Glomerular visceral epithelial cell (primary cell): ENCODE measurements around the gene GNG2.

Experiments used
- DNase-seq: peaks from one replicate; pipeline ENCODE4 v3.0.0-alpha.2; 2016; ENCODE audit errors: extremely low spot score

Gene GNG2

DNA sequence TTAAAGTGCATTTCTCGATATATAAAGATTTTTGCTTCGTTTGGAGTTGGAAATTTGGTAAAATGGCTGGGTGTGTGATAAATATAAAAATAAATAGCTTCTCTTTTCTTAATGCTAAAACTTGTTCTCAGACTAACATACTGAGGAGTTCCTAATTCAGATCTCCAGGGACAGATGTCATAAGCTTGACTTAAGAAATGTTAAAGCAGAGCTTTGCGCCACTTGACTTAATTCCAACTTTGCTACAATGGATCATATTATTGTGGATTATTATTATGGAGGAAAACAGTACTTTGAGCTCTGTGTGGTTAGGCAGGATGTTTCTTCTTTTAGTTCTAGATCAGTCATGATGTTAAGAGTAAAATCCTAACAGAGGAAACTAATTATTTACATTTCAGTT lies 33.8 kb downstream of the GNG2 start:
- DNase-seq = no peak

DNA sequence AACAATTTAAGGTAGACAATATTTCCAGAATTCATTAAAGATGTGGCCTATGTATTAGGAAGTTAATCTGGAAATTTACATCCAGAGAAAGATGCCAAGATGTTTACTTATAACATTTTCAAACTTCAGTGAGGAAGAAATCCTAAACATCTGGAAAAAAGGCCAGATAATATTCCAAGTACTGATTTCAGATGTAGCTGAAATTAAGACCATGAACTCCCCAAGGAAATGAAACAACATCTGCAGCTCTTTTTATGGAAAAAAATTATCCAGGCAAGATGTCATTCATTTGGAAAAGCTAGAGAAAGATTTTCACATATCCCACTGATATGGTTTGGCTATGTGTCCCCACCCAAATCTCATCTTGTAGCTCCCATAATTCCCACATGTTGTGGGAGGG lies 35.0 kb downstream of the GNG2 start:
- no peak for DNase-seq

DNA sequence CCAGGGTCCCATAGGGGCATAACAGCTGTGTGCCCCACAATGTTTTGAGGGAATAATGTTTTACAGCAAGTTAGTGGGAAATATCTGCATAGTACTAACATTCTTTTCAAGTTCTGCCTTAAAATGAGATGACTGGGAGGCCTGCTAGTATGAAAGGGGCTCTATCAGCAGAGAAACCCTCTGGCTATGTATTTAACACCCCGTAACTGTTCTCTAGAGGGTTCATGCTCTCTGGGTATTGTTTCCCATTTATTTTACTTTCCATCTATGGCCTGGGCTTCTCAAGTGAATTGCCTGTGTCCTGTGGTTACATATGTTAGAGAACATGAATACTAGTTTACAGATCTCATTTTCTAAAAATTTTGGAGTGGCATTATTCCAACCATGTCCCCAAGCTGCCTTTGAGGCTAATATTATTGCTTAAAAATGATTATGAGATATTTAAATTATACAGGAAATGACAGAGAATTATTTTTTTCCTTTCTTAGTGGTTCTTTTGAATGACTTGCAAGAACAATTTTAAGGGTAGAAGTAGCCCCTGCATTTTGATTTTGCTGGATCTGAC lies 37.5 kb downstream of the GNG2 start:
- DNase-seq = no peak

DNA sequence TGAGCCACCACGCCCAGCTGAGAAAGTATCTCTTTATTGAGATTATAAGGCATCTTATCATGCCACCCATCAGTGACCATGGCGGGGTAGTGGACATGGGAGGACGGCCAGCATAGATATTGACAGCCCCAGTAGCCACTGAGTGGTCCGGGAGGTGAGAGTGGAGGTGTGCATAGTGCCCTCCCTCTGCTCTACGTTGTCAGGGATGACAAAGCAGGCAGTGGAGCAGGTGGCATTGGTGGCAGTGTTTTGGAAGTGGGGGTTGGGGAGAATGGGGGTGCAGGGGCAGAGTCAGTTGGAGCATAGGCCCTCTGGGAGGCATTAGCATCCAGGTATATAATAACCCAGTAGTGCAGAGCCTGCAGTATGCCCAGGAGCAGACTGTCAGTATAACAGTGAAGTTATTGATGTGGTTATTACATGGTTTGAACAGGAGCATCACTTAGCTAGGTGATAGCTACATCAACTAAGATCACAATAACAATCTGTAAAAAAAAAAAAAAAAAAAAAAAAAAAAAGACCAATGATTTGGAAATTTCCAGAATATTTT lies 41.1 kb downstream of the GNG2 start:
- DNase-seq = no peak

DNA sequence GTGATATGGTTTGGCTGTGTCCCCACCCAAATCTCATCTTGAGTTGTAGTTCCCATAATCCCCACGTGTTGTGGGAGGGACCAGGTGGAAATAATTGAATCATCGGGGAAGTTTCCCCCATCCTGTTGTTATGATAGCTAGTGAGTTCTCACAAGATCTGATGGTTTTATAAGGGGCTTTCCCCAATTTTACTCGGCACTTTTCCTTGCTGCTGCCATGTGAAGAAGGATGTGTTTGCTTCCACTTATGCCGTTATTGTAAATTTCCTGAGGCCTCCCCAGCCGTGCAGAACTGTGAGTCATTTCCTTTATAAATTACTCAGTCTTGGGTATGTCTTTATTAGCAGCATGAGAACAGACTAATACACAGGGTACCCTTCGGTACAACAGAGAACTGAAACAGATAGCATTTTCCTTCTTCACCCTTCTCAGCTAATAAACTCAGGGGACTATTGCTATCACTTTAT lies 45.3 kb downstream of the GNG2 start:
- DNase-seq = peak; percentile 84

DNA sequence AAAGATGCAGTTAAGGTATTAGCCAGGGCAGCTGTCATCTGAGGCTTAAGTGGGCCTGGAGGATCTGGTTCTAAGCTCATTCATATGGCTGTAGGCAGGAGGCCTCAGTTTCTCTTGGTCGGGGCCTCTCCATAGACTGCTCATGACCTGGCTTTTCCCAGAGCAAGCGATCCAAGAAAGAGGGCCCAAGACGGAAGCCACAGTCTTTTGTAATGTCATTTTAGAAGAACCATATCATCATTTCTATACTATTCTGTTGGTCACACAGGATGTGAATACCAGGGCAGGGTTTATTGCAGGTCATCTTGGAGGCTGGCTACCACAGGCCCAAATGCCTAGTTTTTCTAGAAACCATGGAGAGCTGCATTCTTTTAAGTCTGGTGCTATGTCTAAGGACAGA lies 47.7 kb downstream of the GNG2 start:
- DNase-seq = no peak

DNA sequence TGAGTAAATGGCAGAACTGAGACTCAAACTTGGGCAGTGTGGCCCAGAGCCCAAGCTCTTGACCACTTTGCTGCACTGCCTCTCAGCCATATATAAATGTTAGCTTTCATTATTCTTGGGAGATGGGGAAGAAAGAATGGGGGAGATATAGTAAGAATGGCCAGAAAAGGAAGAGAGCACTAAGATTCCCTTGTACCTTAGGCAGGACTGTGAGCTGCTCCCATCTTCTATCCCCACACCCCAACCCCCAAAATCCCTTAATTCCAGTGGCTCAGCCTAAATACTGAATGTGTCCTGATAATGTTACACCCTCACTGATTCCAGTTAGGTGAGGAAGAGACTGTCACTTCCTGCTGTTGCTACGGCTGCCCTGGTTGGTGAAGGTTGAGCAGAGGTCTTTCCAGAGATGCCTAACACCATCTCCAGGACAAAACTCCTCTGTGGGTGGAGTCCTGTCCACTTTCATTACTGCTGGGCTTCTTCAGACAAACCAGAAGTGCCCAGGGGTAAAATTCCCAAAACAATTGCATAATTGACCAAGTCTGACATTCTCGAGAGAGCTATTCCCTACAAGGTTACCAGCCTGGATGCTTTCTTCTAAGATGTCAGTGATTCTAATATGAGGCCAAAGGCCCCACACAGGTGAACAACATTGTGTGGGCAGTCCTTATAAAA lies 51.8 kb downstream of the GNG2 start:
- DNase-seq = no peak

DNA sequence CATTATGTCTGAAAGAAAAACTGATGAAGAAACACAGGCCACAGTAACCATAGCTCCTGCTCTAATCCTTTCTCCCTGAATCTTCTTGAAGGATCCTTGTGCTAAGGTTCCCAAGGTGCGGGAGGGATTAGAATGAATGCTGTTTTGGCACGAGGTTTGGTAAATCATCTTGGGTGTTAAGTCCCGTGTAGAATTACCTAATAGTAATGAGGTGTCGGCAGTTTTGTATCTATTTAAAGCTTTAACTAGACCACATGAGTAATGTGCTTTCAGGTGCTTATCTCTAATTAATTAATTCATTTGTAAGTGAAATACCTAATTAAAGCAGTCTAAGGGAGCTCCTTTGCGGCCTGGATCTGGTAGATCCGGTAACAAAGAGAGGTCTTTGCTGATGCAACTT lies 53.9 kb downstream of the GNG2 start:
- no peak for DNase-seq

GRCh38 chr14:51917193-51917592 lies 56.8 kb downstream of the GNG2 start:
- no peak for DNase-seq

DNA sequence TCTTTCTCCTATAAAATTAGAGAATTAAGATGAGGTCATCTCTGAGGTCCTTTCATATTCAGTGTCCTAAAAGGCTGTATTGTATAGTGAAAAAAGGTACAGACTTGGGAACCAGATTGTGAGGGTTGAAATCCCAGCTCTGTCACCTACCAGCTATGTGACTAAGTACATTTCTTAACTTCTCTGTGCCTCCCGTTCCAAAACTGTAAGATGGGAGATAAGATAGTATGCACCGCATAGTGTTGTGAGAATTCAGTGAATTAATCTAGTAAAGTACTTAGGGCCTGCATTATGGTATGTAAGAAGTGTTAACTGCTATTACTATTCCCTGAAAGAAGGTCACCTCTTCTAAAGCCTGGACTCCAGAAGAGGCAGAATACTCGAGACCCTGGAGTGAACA lies 60.6 kb downstream of the GNG2 start:
- no peak for DNase-seq

GRCh38 chr14:51922624-51923023 lies 62.2 kb downstream of the GNG2 start:
- DNase-seq = no peak

- no peak for DNase-seq
Measured at GRCh38 chr14:51924600-51924999, 64.2 kb downstream of the GNG2 start.

- DNase-seq = no peak
Measured at GRCh38 chr14:51925980-51926379, 65.6 kb downstream of the GNG2 start.

DNA sequence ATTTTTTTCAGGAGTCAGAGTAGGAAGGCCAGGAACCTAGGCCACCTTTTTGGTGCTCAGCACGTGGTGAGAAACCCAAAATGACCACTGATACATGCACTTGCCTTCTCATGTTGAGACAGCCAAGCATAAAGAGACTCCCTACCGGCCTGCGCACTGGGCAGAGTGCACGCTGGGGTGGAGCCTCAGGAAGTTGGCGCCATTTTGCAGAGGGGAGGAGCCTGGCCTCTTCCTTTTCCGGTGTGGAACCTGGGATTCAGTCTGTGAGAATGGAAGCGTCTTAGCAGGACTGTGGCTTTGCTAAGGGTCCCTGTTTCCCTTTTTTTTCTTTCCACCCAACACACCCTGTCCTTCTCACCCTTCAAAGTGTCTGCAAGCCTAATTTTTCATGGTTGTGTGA lies 66.0 kb downstream of the GNG2 start:
- no peak for DNase-seq

- DNase-seq = no peak
Measured at GRCh38 chr14:51928568-51928967, 68.2 kb downstream of the GNG2 start.

- no peak for DNase-seq
Measured at GRCh38 chr14:51929166-51929565, 68.8 kb downstream of the GNG2 start.

DNA sequence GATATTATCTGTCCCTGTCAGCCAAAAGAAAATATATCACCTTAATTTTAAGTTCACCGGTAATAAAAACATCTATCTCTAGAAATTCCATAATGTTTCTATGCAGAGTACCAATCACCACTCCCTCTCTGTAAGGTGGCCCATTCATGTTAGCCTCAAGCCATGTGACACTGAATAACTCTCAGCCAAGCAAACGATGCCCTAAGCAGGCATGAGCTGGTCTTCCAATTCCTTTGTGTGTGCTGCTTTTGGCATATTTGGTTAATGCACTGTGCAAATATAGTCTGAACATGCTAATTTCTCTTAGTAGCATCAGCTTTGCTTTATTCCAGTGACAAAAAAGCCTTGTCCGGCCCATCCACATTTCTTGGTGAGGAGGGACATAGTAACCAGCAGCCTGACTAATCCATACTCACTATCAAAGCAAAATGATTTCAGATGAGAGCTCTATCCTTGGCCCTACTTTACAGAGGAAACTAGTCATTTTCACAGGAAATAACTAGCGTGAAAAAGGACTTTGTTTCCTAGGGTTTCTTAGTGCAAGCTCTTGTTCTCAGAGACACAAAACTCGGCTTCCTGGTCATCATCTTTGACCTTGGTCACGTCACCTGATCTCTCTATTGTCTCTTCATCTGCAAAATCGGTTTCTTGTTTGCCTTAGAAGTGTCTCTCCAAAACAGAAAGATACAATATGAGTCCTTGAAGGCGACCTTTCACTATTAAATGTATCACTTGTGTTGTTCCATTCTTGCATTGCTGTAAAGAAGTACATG lies 69.7 kb downstream of the GNG2 start:
- no peak for DNase-seq

DNA sequence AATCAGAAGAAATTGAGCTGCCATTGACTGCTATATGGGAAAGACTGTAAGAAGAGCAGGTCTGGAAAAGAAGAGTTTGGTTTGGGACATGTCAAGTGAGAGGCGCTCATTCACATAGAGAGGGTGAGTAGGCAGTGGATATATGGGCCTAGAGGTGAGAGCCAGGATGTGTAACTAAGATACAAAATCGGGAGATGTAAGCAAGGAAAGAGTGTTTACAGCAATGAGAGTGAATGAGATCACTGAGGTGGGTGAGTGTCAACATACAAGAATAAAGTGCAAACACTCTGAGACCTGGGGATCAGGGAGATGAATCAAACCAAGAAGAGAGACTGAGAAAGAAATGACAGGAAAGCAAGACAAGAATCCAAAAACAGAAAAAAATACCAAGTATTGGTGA lies 70.9 kb downstream of the GNG2 start:
- DNase-seq = no peak

- DNase-seq = no peak
Measured at GRCh38 chr14:51933191-51933590, 72.8 kb downstream of the GNG2 start.

DNA sequence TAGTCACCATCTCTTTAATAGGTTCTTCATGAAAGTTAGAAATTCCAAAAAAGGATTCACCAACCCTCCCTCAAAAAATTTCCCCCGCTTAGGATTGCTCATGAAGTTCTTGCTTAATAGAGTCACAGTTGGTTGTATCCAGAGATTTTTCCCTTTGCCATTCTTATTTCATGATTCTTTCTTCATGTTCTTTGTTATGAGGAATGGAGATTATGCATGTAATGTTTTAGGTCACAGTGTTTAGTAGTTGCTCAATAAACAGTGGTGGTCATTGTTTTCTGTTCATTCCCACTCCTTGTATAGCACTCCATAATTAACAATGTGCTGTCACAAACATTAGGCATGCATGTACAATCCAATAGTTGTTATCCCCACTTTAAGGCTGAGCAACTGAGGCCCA lies 77.7 kb downstream of the GNG2 start:
- no peak for DNase-seq

GRCh38 chr14:51938821-51939220 lies 78.4 kb downstream of the GNG2 start:
- no peak for DNase-seq

- DNase-seq = no peak
Measured at GRCh38 chr14:51939226-51939625, 78.8 kb downstream of the GNG2 start.

DNA sequence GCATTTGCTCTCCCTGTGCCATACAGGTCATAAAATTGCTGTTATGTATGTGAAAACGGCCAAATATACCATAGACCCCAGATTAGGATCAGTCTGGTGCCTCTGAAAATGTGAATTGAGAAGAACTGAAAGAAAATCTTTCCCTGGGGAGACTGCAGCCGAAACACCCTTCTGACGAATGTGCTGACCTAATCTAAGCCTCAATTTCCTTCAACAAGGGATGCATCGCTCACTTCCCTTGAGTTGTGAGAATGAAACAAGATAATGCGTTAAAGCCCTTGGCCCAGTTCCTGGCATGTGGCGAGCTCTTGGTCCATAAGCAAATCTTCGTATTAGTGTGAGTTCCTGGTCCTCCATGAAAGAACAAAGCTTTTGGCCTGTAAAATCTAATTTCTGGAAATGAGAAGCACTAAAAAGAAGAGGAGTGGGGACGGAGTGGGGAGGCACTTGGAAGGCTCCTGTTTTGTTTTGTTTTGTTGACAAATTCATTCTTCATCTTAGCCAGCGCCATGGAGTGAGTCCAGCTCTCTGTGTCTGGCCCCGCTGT lies 79.4 kb downstream of the GNG2 start:
- no peak for DNase-seq
